Measurements from ENCODE around the gene RARS2. TPM values are rescaled to one million over a fixed set of nuclear protein-coding genes. Genes with fewer than 3 reads are reported as not detected.

RARS2 gene
- total and polyA plus RNA-seq, 2 donors (not counting 3 experiments of a cell fraction or from before 2014, with no cell fraction given): 7.4 to 33.7 TPM

GRCh38 chr6:87498048-87498447 lies 91.7 kb downstream of the RARS2 start:
- no peaks in the 10 kb centered on the region for H3K79me2 ChIP-seq (ENCODE audit: control insufficient read depth, insufficient read depth, low read length)
- H3K4me2 ChIP-seq (ENCODE audit: insufficient read depth, low read length): no peak overlapping the region
- no TSS peak for BruUV-seq (replicated peaks)
- no peaks in the 10 kb centered on the region for H3K9me3 ChIP-seq (replicated peaks; ENCODE audit: control insufficient read depth, insufficient read depth, low read length)
- H3K4me3 ChIP-seq (replicated peaks in 1 of 3; ENCODE audit: insufficient read depth in 1 of 3, low read depth in 1 of 3, low read length in 3 of 3): no peak overlapping the region
- no peak overlapping the region for H2AFZ ChIP-seq (ENCODE audit: low read depth, low read length)
- H3K9me1 ChIP-seq (replicated peaks; ENCODE audit: control insufficient read depth, extremely low read depth, insufficient read depth, low read length): no peaks in the 10 kb centered on the region
- no peak overlapping the region for H3K9ac ChIP-seq (replicated peaks; ENCODE audit: extremely low read depth, insufficient read depth, low read length)
- no peaks in the 10 kb centered on the region for H4K20me1 ChIP-seq (replicated peaks; ENCODE audit: control insufficient read depth, extremely low read depth, insufficient read depth, low read length)
- H3K36me3 ChIP-seq (ENCODE audit: control insufficient read depth in 2 of 2, extremely low read depth in 1 of 2, insufficient read depth in 2 of 2, low read length in 2 of 2): peaks cover 0 to 5% of the 10 kb centered on the region in 2 experiments
- ChIA-PET CTCF (no interaction called here), POLR2A (no interaction called here)
- intact Hi-C loops (cut with micrococcal nuclease) (no loop called here), dilution Hi-C loops (cut with MboI; ENCODE audit: extremely low pct_ligation_motif_present, low sequenced_read_pairs) (no loop called here)
- TF ChIP-seq MYC (IDR thresholded peaks at IDR 0.05; ENCODE audit: low read depth, low read length) (no peak), JUN (IDR thresholded peaks at IDR 0.05; ENCODE audit: borderline replicate concordance, insufficient read depth, insufficient read length, low read depth) (no peak), FOS (IDR thresholded peaks at IDR 0.05; ENCODE audit: borderline replicate concordance, insufficient read depth, low read length) (no peak), CTCF (IDR thresholded peaks at IDR 0.05; ENCODE audit: extremely low read depth in 1 of 2, insufficient read depth in 1 of 2, low read depth in 1 of 2, low read length in 2 of 2) (no peak), POLR2AphosphoS5 (IDR thresholded peaks at IDR 0.05; ENCODE audit: insufficient read depth, low read depth, low read length) (no peak)
- no peaks in the 10 kb centered on the region for H3K27me3 ChIP-seq (ENCODE audit: control insufficient read depth in 2 of 2, insufficient read depth in 2 of 2, low read length in 2 of 2)
- no peak for DNase-seq (ENCODE audit: low read depth, low spot score)
- H3K4me1 ChIP-seq (ENCODE audit: control insufficient read depth, extremely low read depth, insufficient read depth, low read length): no peaks in the 10 kb centered on the region
- no peak for FAIRE-seq
- no peak overlapping the region for H3K27ac ChIP-seq (ENCODE audit: insufficient read depth, low read depth, low read length)

- TF ChIP-seq POLR2AphosphoS5 (IDR thresholded peaks at IDR 0.05; ENCODE audit: insufficient read depth, low read depth, low read length) (no peak), GATA2 (IDR thresholded peaks at IDR 0.05; ENCODE audit: insufficient read depth, insufficient read length, low read depth, low read length) (no peak), EZH2 (IDR thresholded peaks at IDR 0.05; ENCODE audit: borderline replicate concordance, low read depth, low read length, severe bottlenecking) (no peak), POLR2A (IDR thresholded peaks at IDR 0.05; ENCODE audit: low read depth, low read length) (no peak), CTCF (IDR thresholded peaks at IDR 0.05; ENCODE audit: extremely low read depth in 1 of 2, insufficient read depth in 1 of 2, low read depth in 1 of 2, low read length in 2 of 2) (no peak), JUN (IDR thresholded peaks at IDR 0.05; ENCODE audit: borderline replicate concordance, insufficient read depth, insufficient read length, low read depth) (no peak), FOS (IDR thresholded peaks at IDR 0.05; ENCODE audit: borderline replicate concordance, insufficient read depth, low read length) (no peak), MYC (IDR thresholded peaks at IDR 0.05; ENCODE audit: low read depth, low read length) (no peak), MAX (IDR thresholded peaks at IDR 0.05; ENCODE audit: insufficient read depth, insufficient read length) (no peak)
- ChIA-PET CTCF (interaction anchor here (1.7 kb wide), 1 partner anchor 11 kb away, joined by 4 read pairs; no protein-coding TSS in a partner anchor), POLR2A (no interaction called here)
- BruUV-seq (replicated peaks): no TSS peak
- H3K9me1 ChIP-seq (replicated peaks; ENCODE audit: control insufficient read depth, extremely low read depth, insufficient read depth, low read length): no peaks in the 10 kb centered on the region
- no peaks in the 10 kb centered on the region for H4K20me1 ChIP-seq (replicated peaks; ENCODE audit: control insufficient read depth, extremely low read depth, insufficient read depth, low read length)
- FAIRE-seq (no peak), DNase-seq (ENCODE audit: low read depth, low spot score) (no peak)
- no peak overlapping the region for H3K27ac ChIP-seq (ENCODE audit: insufficient read depth, low read depth, low read length)
- no peaks in the 10 kb centered on the region for H3K27me3 ChIP-seq (ENCODE audit: control insufficient read depth in 2 of 2, insufficient read depth in 2 of 2, low read length in 2 of 2)
- dilution Hi-C loops (cut with MboI; ENCODE audit: extremely low pct_ligation_motif_present, low sequenced_read_pairs) (no loop called here), intact Hi-C loops (cut with micrococcal nuclease) (no loop called here)
- H3K4me3 ChIP-seq (replicated peaks in 1 of 3; ENCODE audit: insufficient read depth in 1 of 3, low read depth in 1 of 3, low read length in 3 of 3): no peak overlapping the region
- H3K9ac ChIP-seq (replicated peaks; ENCODE audit: extremely low read depth, insufficient read depth, low read length): no peak overlapping the region
- no peak overlapping the region for H2AFZ ChIP-seq (ENCODE audit: low read depth, low read length)
- no peak overlapping the region for H3K4me2 ChIP-seq (ENCODE audit: insufficient read depth, low read length)
- H3K79me2 ChIP-seq (ENCODE audit: control insufficient read depth, insufficient read depth, low read length): no peaks in the 10 kb centered on the region
- no peaks in the 10 kb centered on the region for H3K9me3 ChIP-seq (replicated peaks; ENCODE audit: control insufficient read depth, insufficient read depth, low read length)
- no peaks in the 10 kb centered on the region for H3K4me1 ChIP-seq (ENCODE audit: control insufficient read depth, extremely low read depth, insufficient read depth, low read length)
- peaks cover 0 to 3% of the 10 kb centered on the region in 2 experiments for H3K36me3 ChIP-seq (ENCODE audit: control insufficient read depth in 2 of 2, extremely low read depth in 1 of 2, insufficient read depth in 2 of 2, low read length in 2 of 2)
Observed at GRCh38 chr6:87494761-87495422, 94.9 kb downstream of the RARS2 start.
